Right hindlimb (tissue), 1 donor: ENCODE measurements around the gene ABCA7.
"Not testable (repeated sequence)": the region's sequence is repeated elsewhere in the genome, so short reads cannot be mapped to it uniquely, and the experiment has no call there.

Experiments
- DNase-seq: peaks from one replicate; pipeline ENCODE4 v3.0.0-alpha.2; 2018

Gene ABCA7

GRCh38 chr19:1017115-1017905, 22.6 kb upstream of the ABCA7 start:
- no peak for DNase-seq

- DNase-seq = no peak
These were observed 22.0 kb upstream of the ABCA7 start for GRCh38 chr19:1017906-1018305.

- DNase-seq = no peak
These were observed 21.5 kb upstream of the ABCA7 start for GRCh38 chr19:1018393-1018792.

- DNase-seq = no peak
These were observed 20.8 kb upstream of the ABCA7 start for GRCh38 chr19:1018932-1019615.

- DNase-seq = no peak
These were observed 20.3 kb upstream of the ABCA7 start for GRCh38 chr19:1019616-1019961.

GRCh38 chr19:1019980-1020867, 19.7 kb upstream of the ABCA7 start:
- no peak for DNase-seq

GRCh38 chr19:1020868-1021425, 19.0 kb upstream of the ABCA7 start, which contains the start of gene TMEM259:
Gene TMEM259 (minus strand): TSS chr19:1021123. CDS start chr19:1020996, 127 bp downstream.
- DNase-seq = peak; percentile 98

- DNase-seq = not testable (repeated sequence)
These were observed 16.1 kb upstream of the ABCA7 start for GRCh38 chr19:1023883-1024188.

- not testable (repeated sequence) for DNase-seq
These were observed 14.8 kb upstream of the ABCA7 start for GRCh38 chr19:1025080-1025479.

GRCh38 chr19:1025960-1026782, 13.7 kb upstream of the ABCA7 start, which contains the start of gene CNN2:
Gene CNN2 (plus strand): TSS chr19:1026608. CDS start chr19:1026662, 54 bp downstream.
- DNase-seq = peak; percentile 90

GRCh38 chr19:1026783-1027649, 12.9 kb upstream of the ABCA7 start:
- no peak for DNase-seq

GRCh38 chr19:1027650-1028061, 12.3 kb upstream of the ABCA7 start:
- DNase-seq = no peak

GRCh38 chr19:1028062-1028926, 11.6 kb upstream of the ABCA7 start:
- peak; percentile 93 for DNase-seq

GRCh38 chr19:1032264-1032867, 7.5 kb upstream of the ABCA7 start:
- no peak for DNase-seq

GRCh38 chr19:1035998-1036621, 3.8 kb upstream of the ABCA7 start:
- DNase-seq = no peak

- no peak for DNase-seq
These were observed 2.3 kb upstream of the ABCA7 start for GRCh38 chr19:1037621-1038064.

GRCh38 chr19:1038978-1039645, 795 bp upstream of the ABCA7 start:
- no peak for DNase-seq

- peak; percentile 89 for DNase-seq
These were observed 767 bp downstream of the ABCA7 start for GRCh38 chr19:1040476-1041271.
